HG03354 (cell line): ENCODE data around the gene CRIM1.
"Not testable (repeated sequence)": the region's sequence is repeated elsewhere in the genome, so short reads cannot be mapped to it uniquely, and the experiment has no call there.

Experiments used
- ATAC-seq: cut with Tn5 transposase; IDR thresholded peaks from one replicate; pipeline ENCODE4 v1.9.1; 2021; ENCODE audit warnings: mild to moderate bottlenecking; ENCODE audit not compliant: unreplicated experiment, poor library complexity, severe bottlenecking

CRIM1 gene

DNA sequence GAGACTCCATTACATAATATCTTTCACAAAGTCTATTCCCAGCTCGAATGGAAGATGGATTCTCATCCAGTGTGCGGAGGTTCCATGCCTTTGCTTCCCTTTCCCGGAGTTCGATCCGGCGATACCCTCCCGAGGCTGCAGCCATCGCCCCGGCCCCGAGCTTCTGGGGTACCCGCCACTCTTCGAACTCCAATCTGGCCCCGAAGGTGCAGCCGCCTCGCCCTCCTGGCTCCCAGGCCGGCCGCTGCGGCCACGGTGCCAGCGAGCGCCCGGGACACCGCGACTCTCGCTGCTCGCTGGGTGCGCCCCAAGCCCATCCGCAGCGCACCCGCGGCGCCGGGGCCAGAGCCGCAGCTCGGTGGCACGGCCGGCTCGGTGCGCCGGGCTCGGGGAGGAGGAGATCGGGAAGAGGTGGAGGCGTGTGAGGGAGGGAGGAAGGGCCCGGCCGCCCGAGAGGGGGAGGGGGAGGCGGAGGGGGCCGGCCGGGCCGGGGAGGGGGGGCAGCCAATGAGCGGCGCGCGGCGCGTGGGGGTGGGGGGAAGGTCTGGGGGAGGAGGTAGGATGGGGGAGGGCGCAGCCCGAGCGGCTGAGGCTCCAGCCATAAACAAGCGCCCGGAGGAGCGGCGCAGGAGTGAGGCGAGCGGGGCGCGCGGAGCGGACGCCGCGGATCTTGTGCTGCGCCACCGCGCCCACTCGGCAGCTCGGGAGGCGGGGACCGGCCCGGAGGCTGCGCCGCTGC lies at the start of gene CRIM1:
CRIM1 (plus strand) TSS at position 628 of the 739 bp plus-strand sequence. CDS start 515 bp downstream, outside the sequence.
- ATAC-seq: peak; percentile 50

DNA sequence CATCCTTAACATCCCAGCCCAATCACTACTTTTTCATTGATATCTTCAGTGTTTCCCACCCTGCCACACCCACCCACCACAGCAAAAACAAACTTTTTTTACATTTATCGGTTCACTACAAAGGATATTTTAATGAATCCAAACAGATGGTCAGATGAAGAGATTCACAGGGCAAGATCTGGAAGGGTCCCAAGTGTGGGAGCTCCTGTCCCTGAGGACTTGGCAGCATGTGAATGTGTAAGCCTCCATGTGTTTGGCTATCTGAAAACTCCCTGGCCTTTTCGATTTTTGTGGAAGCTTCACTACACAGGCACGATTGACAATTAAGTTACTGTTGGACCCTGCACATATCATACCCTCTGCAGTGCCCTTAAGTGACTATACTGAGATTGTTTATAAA lies 48.1 kb upstream of the CRIM1 start:
- ATAC-seq: no peak

DNA sequence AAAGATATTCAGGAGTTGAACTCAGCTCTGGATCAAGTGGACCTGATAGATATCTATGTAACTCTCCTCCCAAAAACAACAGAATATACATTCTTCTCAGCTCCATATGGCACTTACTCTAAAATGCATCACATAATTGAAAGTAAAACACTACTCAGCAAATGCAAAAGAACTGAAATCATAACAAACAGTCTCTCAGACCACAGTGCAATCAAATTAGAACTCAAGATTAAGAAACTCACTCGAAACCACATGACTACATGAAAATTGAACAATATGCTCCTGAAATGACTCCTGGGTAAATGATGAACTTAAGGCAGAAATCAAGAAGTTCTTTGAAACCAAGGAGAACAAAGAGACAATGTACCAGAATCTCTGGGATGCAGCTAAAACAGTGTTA lies 45.1 kb upstream of the CRIM1 start:
- ATAC-seq: not testable (repeated sequence)

- ATAC-seq: no peak
Observed at GRCh38 chr2:36318547-36318946, 37.0 kb upstream of the CRIM1 start.

GRCh38 chr2:36322108-36322507 lies 33.5 kb upstream of the CRIM1 start:
- no peak for ATAC-seq

GRCh38 chr2:36326286-36326685 lies 29.3 kb upstream of the CRIM1 start:
- no peak for ATAC-seq

DNA sequence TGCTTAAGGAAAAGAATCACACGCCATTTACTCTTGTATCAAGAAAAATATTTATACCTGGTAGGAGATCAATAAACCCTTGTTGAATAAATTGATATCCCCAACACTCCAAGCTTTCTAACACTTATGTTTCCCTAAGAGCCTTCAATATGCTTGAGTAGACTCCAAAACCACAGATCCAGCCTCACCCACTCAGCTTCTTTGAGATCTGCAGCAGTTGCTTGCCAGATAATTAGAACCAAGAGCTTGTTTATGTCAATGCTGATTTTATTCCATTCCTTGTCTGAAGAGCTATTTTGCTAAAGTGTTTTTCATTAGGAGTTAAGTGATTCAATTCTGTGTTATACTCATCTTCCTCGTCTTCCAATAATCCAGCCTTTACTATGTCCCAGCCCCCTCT lies 26.3 kb upstream of the CRIM1 start:
- no peak for ATAC-seq

DNA sequence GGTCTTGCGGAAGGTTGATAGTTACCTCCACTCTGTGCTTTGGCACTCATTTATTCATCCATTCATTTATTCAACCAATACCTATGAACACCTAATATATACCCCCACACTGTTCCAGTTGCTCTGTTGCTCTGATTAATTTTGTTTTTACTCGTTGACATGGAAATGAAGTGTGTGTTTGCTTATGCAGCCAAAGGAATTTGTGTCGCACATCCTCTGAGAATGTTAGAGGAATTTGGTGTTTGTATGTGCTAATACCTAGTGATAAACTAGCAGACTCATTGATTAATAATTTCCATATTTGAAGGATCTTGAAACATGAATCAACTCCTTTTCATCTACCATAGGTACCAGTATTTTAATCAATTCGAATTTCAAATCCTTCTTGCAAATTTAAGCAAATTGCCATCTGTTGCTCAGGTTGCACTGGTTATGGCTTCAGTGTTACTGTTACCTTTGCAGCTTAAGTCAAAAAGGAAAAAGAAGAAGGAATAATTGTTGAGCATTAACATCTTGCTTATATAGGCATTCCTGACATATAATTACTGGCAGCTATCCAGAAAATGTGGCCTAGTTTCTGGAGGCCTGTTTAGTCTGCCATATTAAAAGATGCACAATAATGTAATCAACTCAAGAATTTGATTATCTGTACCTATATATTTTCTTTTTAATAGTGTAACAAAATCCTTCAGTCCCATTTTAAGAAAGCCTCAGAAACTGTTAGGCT lies 25.7 kb upstream of the CRIM1 start:
- no peak for ATAC-seq

DNA sequence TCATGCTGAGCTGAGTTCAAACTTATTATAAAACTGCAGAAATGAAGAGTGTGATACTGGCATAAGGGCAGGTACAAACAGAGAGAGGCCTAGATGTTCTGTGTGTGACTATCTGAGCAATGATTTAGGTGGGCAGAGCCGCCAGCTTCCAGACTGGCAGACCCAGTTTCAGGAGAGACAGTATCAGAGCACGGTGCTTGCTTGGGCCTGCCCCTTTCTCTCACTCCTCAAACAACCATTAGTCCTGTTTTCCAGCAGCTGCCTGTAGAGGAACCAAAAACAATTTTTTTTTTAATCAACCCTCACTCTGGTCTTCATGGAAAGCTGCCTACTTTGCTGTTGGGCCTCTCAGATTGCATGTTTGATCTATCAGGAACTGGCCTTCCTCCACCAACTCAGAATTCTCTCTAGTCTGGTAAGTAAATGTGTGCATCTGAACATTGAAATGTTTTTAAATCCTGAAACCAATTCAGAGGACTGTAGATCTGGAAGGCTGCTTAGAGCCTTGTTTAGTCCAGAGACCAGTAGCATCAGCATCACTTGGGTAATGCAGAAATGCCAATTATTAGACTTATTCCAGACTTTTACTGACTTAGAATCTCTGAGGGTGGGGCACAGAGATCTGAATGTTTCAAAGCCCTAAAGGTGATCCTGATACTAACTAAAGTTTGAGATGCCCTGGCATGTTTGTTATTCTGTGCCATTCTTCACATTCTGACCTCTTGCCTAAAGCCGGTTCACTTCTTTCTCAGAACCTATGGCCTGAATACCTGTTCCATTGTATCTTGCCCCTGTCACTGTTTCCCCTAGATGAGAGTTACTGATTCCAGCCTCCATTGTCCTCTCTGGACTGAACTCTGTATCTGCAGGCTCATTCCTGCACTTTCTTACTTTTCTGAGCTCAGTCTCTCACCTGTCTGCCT lies 24.8 kb upstream of the CRIM1 start:
- ATAC-seq: no peak

DNA sequence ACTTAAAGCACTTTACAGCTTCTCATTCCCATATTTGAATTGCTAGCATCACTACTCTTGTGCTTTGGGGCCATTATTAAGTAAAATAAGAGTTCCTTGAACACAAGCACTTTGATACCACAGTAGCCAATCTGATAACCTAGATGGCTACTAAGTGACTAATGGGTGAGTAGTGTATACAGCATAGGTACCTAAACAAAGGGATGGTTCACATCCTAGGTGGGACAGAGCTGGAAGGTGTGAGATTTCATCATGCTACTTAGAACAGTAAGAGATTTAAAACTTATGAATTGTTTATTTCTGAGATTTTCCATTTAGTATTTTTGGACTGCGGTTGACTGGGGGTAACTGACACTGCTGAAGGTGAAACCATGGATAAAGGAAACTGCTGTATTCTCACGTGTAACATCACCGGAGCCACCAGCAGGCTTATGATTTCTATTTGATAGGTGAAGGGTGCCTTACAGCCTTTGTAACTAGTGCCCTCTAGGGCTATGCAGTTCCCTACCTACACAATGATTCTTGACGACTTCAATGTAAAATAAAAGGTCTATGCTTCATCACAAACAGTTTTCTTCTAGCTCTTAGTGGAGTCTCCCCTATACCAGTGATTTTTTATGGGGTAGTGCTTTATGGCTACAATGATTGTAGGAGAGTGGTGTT lies 22.1 kb upstream of the CRIM1 start:
- peak; percentile 49 for ATAC-seq

DNA sequence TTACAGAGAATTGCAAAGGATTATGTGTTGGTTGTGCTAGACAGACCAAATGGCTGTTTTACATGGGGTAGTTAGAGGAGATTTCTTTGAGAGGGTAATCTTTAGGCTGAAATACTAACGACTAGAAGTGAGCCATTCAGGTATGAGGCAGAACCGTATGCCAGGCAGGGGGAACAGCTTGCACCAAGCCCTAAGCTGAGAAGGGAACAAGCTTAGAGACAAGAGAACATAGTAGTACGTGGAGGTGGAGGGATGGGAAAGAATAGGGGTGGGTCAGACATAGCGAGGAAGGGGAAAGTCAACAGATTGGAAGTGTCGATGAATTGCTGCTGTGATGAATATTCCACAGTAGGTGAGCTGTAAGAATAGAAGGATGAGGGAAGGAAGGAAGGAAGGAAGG lies 20.0 kb upstream of the CRIM1 start:
- no peak for ATAC-seq

DNA sequence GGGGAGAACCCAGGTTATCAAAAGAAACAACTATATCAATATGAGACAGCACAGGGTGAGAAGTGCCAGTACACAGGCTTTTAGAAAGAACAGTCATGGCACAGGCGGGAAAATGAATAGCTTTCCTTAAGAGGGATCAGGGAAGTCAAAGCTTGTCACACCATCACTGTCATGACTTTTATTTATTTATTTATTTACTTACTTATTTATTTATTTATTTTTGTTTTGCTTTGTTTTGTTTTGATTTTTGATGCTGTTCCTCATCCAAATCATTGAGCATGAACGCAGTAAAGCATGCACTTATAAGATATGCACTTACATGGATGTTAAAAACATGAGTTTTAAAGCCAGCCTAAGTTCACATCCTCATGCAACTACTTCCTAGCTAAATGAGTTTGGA lies 19.3 kb upstream of the CRIM1 start:
- ATAC-seq: no peak

DNA sequence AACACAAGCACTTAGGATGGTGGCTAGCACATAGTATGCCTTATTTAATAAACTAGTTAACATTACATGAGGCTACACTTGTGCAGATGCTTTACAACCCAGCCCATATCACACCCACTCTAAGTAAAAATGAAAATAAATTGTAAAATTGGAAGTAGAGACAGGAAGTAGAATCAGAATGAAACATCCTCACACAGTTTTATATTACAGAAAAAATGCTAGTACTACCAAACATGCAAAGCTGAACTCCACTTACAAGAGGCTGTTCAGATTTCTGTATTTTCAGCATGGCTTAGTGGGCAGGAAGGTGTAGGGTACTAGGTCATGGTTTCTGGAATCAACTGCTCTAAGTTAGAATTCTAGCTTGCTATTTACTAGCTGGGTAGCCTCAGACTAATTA lies 18.2 kb upstream of the CRIM1 start:
- peak; percentile 64 for ATAC-seq

GRCh38 chr2:36338124-36338826 lies 17.3 kb upstream of the CRIM1 start:
- no peak for ATAC-seq

GRCh38 chr2:36338827-36339145 lies 16.8 kb upstream of the CRIM1 start:
- no peak for ATAC-seq

DNA sequence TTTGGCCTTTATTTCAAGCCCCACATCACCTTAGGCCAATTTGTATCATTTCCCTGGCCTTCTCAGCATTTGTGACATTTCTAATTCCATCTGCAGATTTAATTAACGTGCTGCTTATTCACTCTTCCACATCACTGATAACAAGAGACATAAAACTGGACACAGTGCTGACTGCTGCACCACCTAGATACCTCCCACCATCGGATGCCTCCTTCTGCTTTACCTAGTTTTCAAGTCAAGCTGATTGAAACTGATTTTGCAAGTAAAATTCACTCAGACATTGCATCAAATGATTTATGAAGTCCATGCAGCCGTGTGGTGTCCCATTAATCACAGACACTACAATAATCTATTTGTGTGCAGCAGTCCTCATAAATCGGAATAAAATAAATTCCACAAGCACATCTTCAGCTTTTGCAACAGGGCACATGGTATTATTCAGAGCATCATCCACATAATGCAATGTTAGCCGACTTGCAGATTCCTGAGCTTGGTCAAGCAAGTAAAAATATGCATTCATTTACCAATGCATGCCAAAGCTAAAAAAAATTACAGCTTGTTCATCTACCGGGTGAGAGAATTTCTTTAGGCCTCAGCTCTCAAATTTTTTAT lies 15.9 kb upstream of the CRIM1 start:
- no peak for ATAC-seq

GRCh38 chr2:36343606-36344005 lies 12.0 kb upstream of the CRIM1 start:
- ATAC-seq: no peak

DNA sequence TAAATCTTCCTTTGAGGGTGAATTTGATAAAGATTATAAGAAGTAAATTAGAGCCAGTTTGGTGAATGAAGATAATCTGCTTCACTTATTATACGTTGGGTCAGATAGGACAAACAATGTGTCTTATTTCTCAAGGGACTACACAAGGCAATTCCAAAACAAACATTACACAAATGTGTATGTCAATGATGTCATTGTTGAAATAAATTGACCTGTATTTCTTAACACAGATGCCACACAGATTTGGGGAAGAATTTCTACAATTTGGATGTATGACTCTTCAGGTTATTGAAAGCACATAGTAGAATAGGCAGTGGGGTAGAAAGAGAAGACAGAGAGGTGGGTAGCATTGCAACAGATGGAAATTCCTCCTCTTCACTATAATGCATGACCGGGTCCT lies 6.9 kb upstream of the CRIM1 start:
- no peak for ATAC-seq

GRCh38 chr2:36351291-36351690 lies 4.3 kb upstream of the CRIM1 start:
- no peak for ATAC-seq
